Measurements from ENCODE around the gene CNTRL.

CNTRL gene

GRCh38 chr9:121150188-121150587, 75.4 kb downstream of the CNTRL start:
- Mint-ChIP-seq H3K4me1 (peaks cover 5% of the 10 kb centered on the region), H3K36me3 (ENCODE audit: low read depth) (peaks cover 50% of the 10 kb centered on the region), H3K27me3 (ENCODE audit: low read depth, poor library complexity) (peaks cover 4% of the 10 kb centered on the region), H3K4me3 (no peak overlapping the region), H3K27ac (no peak overlapping the region), H3K9me3 (no peaks in the 10 kb centered on the region)
- no peak for DNase-seq
- TF ChIP-seq CTCF (IDR thresholded peaks at IDR 0.05) = no peak

DNA sequence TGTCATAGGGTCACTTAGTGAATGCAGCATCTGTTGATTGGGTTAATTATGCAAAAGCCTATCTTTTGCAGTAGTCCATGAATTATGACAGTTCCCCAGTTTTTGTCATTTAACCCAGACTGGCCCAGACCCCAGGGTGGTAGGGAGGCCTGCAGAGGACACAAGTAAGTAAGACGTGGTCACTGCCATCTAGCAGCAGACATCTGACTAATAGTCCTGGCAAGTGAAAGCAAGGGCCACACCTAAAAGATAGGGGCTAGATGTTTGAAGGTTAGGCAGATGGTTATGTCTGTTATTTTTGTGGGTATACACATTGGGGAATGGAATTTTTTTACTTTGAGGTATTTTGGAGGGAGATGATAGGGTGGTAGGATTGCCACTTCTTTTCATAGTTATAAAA, 78.9 kb downstream of the CNTRL start:
- no peak for DNase-seq
- no peak overlapping the region for H3K4me3 Mint-ChIP-seq
- H3K27me3 Mint-ChIP-seq (ENCODE audit: low read depth, poor library complexity) = no peaks in the 10 kb centered on the region
- no peak overlapping the region for H3K27ac Mint-ChIP-seq
- H3K4me1 Mint-ChIP-seq = peaks cover 5% of the 10 kb centered on the region
- H3K9me3 Mint-ChIP-seq = no peaks in the 10 kb centered on the region
- H3K36me3 Mint-ChIP-seq (ENCODE audit: low read depth) = peaks cover 38% of the 10 kb centered on the region
- no peak for TF ChIP-seq CTCF (IDR thresholded peaks at IDR 0.05)

- H3K9me3 Mint-ChIP-seq = no peaks in the 10 kb centered on the region
- TF ChIP-seq CTCF (IDR thresholded peaks at IDR 0.05) = no peak
- H3K4me3 Mint-ChIP-seq = no peak overlapping the region
- peaks cover 39% of the 10 kb centered on the region for H3K36me3 Mint-ChIP-seq (ENCODE audit: low read depth)
- H3K27me3 Mint-ChIP-seq (ENCODE audit: low read depth, poor library complexity) = no peaks in the 10 kb centered on the region
- no peak overlapping the region for H3K27ac Mint-ChIP-seq
- no peak for DNase-seq
- peaks cover 5% of the 10 kb centered on the region for H3K4me1 Mint-ChIP-seq
These were observed 80.0 kb downstream of the CNTRL start for GRCh38 chr9:121154782-121155181.

DNA sequence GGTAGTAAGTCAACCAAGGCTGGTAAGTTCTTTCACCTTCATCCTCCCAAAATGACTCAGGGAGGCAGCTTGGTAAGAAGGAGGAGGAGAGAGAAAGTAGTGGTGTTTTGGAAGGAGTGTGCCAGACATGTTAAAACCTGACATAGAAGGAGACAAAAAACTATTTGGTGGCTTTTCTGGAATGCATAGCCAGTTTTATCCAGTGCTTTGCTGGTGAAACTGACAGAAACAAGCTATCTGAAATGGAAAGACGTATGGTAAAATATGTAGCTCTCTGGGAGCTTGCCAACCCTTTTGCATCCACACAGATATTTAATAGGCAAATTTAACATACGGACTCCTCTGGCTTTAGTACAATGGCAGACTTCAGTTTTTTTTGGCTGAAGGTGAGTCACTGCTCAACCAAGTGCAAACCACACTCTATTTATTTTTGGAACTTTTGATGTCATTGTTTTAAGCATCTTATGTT, 81.5 kb downstream of the CNTRL start:
- Mint-ChIP-seq H3K4me1 (no peaks in the 10 kb centered on the region), H3K36me3 (ENCODE audit: low read depth) (peaks cover 41% of the 10 kb centered on the region), H3K27me3 (ENCODE audit: low read depth, poor library complexity) (no peaks in the 10 kb centered on the region), H3K9me3 (no peaks in the 10 kb centered on the region), H3K27ac (no peak overlapping the region), H3K4me3 (no peak overlapping the region)
- DNase-seq = no peak
- TF ChIP-seq CTCF (IDR thresholded peaks at IDR 0.05) = no peak

GRCh38 chr9:121157939-121158338, 83.2 kb downstream of the CNTRL start:
- TF ChIP-seq CTCF (IDR thresholded peaks at IDR 0.05) = no peak
- Mint-ChIP-seq H3K4me3 (no peak overlapping the region), H3K9me3 (no peaks in the 10 kb centered on the region)

GRCh38 chr9:121160025-121160424, 85.3 kb downstream of the CNTRL start:
- no peak overlapping the region for H3K27ac Mint-ChIP-seq

More at GRCh38 chr9:121157939-121158338, 83.2 kb downstream of the CNTRL start:
- H3K27me3 Mint-ChIP-seq (ENCODE audit: low read depth, poor library complexity) = no peaks in the 10 kb centered on the region
- H3K36me3 Mint-ChIP-seq (ENCODE audit: low read depth) = peaks cover 40% of the 10 kb centered on the region
- DNase-seq = no peak
- H3K27ac Mint-ChIP-seq = no peak overlapping the region
- no peaks in the 10 kb centered on the region for H3K4me1 Mint-ChIP-seq

More at GRCh38 chr9:121160025-121160424, 85.3 kb downstream of the CNTRL start:
- H3K4me1 Mint-ChIP-seq = no peaks in the 10 kb centered on the region
- no peak for DNase-seq
- TF ChIP-seq CTCF (IDR thresholded peaks at IDR 0.05) = no peak
- H3K27me3 Mint-ChIP-seq (ENCODE audit: low read depth, poor library complexity) = no peaks in the 10 kb centered on the region
- no peak overlapping the region for H3K4me3 Mint-ChIP-seq
- no peaks in the 10 kb centered on the region for H3K9me3 Mint-ChIP-seq
- H3K36me3 Mint-ChIP-seq (ENCODE audit: low read depth) = peaks cover 53% of the 10 kb centered on the region

Data from nephron progenitor cell (in vitro differentiated cells).